ENCODE results near the gene DLD.
A peak's percentile ranks its signal among the peaks of the same experiment; 100 is the strongest.

Gene DLD

GRCh38 chr7:107874111-107874510, 16.9 kb upstream of the DLD start:
- ATAC-seq, result peak; percentile 42
- TF ChIP-seq TCF4 (CRISPR knock-in tag; IDR thresholded peaks at IDR 0.05; ENCODE audit: borderline replicate concordance) (no peak), PATZ1 (CRISPR knock-in tag; IDR thresholded peaks at IDR 0.05; ENCODE audit: borderline replicate concordance) (no peak), TSHZ2 (CRISPR knock-in tag; IDR thresholded peaks at IDR 0.05) (no peak), RARB (CRISPR knock-in tag; IDR thresholded peaks at IDR 0.05) (no peak), ZNF70 (CRISPR knock-in tag; IDR thresholded peaks at IDR 0.05) (no peak), ISL1 (CRISPR knock-in tag; IDR thresholded peaks at IDR 0.05) (no peak), OSR1 (CRISPR knock-in tag; IDR thresholded peaks at IDR 0.05) (no peak), ZNF8 (CRISPR knock-in tag; IDR thresholded peaks at IDR 0.05) (no peak)

GRCh38 chr7:107874605-107875446, 16.2 kb upstream of the DLD start:
- TF ChIP-seq PPARA (CRISPR knock-in tag; IDR thresholded peaks at IDR 0.05; ENCODE audit: borderline replicate concordance) (no peak), BACH2 (CRISPR knock-in tag; IDR thresholded peaks at IDR 0.05; ENCODE audit: borderline replicate concordance) (0 out of 2 replicates have a peak, but pooled peaks have one; percentile 15), CREB5 (CRISPR knock-in tag; IDR thresholded peaks at IDR 0.05; ENCODE audit: low read depth) (no peak)
- peak; percentile 92 for ATAC-seq

- TF ChIP-seq ARNTL (CRISPR knock-in tag; IDR thresholded peaks at IDR 0.05; ENCODE audit: borderline replicate concordance, low read depth) (no peak), ZNF70 (CRISPR knock-in tag; IDR thresholded peaks at IDR 0.05) (no peak), RARB (CRISPR knock-in tag; IDR thresholded peaks at IDR 0.05) (no peak), BACH2 (CRISPR knock-in tag; IDR thresholded peaks at IDR 0.05; ENCODE audit: borderline replicate concordance) (no peak), ZFP30 (CRISPR knock-in tag; IDR thresholded peaks at IDR 0.05) (no peak), ISL1 (CRISPR knock-in tag; IDR thresholded peaks at IDR 0.05) (no peak), POU6F1 (CRISPR knock-in tag; IDR thresholded peaks at IDR 0.05; ENCODE audit: borderline replicate concordance, low read depth) (no peak)
- no peak for ATAC-seq
Measured at GRCh38 chr7:107876916-107877315, 14.1 kb upstream of the DLD start.

GRCh38 chr7:107877731-107878382, 13.1 kb upstream of the DLD start:
- no peak for ATAC-seq
- TF ChIP-seq RARB (CRISPR knock-in tag; IDR thresholded peaks at IDR 0.05), result no peak
- no peak for TF ChIP-seq PPARA (CRISPR knock-in tag; IDR thresholded peaks at IDR 0.05; ENCODE audit: borderline replicate concordance)
- TF ChIP-seq ARNTL (CRISPR knock-in tag; IDR thresholded peaks at IDR 0.05; ENCODE audit: borderline replicate concordance, low read depth), result no peak
- no peak for TF ChIP-seq CREB5 (CRISPR knock-in tag; IDR thresholded peaks at IDR 0.05; ENCODE audit: low read depth)
- TF ChIP-seq ZNF565 (CRISPR knock-in tag; conservative IDR thresholded peaks at IDR 0.05; ENCODE audit: low read depth), result no peak
- TF ChIP-seq POU6F1 (CRISPR knock-in tag; IDR thresholded peaks at IDR 0.05; ENCODE audit: borderline replicate concordance, low read depth), result no peak
